ENCODE results near the gene PDE1A.
"Not testable (repeated sequence)": the region's sequence is repeated elsewhere in the genome, so short reads cannot be mapped to it uniquely, and the experiment has no call there.

Gene PDE1A

DNA sequence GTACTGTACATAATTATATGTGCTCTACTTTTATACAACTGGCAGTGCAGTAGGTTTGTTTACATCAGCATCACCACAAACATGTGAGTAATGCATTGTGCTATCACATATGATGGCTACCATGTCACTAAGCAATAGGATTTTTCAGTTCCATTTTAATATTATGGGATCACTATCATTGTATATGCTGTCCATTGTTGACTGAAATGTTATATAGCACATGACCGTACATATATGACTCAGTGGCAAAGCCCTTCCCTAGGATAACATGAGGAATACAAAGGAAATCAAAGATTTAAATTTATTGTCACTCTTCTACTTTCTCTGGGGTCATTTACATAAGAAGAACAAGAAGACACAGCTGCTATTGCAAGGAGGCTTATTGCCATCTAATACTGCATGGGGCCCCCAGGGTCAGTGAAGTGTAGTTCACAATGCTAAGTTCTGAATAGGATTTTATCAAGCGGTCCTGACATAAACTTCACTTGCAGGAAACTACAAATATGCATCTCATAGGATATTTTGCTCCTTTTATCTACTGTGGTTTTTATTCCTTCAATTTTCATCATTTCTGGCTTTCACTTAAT is 21.8 kb downstream of the PDE1A start:
- DNase-seq, result no peak

DNA sequence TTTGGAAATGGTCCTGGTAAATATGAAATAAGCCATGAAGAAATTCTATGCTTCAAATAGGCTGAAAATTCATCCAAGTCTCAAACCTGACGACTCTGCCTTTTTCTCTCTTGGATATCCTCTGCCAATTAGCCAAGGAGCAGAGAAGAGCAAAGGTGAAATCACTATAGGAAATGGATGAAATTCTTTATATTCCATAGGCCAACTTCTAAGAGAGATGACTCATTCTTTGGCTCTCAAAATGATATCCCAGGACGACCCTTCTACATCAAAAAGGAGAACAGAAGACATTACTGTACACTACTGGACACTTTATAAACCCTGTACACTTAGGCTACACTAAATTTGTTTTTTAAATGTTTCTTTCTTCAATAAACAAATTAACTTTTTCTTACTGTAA is 22.7 kb downstream of the PDE1A start:
- no peak for DNase-seq

- no peak for DNase-seq
Measured at GRCh38 chr2:182393270-182393760, 33.5 kb downstream of the PDE1A start.

GRCh38 chr2:182391443-182391842 is 35.4 kb downstream of the PDE1A start:
- DNase-seq, result no peak

DNA sequence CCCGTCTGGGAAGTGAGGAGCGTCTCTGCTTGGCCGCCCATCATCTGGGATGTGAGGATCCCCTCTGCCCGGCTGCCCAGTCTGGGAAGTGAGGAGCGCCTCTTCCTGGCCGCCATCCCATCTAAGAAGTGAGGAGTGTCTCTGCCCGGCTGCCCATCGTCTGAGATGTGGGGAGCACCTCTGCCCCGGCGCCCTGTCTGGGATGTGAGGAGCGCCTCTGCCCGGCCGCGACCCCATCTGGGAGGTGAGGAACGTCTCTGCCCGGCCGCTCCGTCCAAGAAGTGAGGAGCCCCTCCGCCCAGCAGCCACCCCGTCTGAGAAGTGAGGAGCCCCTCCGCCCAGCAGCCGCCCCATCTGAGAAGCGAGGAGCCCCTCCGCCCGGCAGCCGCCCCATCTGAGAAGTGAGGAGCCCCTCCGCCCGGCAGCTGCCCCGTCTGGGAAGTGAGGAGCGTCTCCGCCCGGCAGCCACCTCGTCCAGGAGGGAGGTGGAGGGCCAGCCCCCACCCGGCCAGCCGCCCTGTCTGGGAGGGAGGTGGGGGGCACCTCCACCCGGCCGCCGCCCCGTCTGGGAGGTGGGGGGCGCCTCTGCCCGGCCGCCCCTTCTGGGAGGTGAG is 40.5 kb downstream of the PDE1A start:
- DNase-seq, result not testable (repeated sequence)

DNA sequence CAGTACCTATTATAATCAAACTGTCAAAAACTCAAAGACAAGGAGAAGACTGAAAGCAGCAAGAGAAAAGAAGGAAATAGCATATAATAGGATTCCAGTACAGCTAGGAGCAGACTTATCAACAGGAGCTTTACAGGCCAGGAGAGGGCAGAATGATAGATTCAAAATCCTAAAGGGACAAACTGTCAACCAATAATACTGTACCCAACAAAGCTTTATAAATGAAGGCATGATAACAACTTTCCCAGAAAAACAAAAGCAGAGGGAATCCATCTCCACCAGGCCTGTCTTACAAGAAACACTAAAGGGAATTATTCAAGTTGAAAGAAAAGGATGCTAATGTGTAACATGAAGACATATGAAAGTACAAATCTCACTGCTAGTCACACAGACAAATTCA is 42.0 kb downstream of the PDE1A start:
- DNase-seq, result no peak

DNA sequence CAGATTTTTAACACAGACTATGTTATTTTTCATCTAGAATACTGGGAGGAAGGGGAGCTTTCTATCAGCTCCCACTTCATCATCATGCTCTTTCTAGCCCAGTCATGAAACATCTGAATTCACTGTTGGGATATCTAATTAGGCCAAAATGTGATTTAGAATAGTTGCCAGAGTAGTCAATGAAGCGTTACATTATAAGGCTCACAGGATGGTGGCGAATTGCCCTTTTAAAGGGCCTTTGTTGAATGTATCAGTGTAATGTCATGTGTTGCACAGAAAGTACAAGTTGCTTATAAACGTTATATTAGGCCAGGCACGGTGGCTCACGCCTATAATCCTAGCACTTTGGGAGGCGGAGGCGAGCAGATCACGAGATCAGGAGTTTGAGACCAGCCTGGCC is 45.6 kb downstream of the PDE1A start:
- DNase-seq, result no peak

DNA sequence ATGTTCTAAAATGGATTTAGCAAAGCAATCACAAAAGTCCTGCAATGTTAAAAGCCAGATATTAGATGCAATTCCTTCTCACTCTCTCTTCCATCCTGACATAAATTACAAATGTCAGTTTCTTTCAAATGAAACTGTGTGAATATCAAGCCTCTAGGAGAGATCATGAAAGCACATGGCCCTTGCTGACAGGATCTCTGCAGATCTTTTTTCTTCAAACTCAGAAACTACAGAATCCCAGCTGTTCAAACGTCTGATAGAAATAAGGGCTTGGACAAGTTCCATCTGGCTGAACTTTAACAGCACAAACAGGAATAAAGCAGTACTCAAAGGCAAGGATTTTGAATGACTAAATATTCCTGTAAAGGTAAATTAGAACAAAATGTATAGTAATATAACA is 47.6 kb downstream of the PDE1A start:
- peak in 1 of 2 experiments; percentile 18 for DNase-seq

GRCh38 chr2:182378759-182379158 is 48.1 kb downstream of the PDE1A start:
- no peak for DNase-seq

DNA sequence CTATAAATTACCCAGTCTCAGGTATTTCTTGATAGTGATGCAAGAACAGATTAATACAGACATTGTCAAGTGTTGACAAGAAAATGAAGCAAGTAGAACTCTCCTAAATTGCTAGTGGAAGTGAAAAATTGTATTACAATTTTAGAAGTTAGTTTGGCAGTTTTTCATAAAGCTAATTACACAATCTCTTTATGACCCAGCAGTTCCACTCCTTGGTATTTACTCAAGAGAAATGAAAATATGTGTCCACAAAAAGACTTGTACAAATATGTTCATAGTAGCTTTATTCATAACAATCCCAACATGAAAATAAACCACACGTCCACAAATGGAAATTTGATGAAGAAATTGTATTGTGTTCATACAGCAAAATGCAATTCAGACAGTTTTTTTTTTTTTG is 49.4 kb downstream of the PDE1A start:
- no peak for DNase-seq

- DNase-seq, result no peak
Measured at GRCh38 chr2:182375862-182376261, 51.0 kb downstream of the PDE1A start.

DNA sequence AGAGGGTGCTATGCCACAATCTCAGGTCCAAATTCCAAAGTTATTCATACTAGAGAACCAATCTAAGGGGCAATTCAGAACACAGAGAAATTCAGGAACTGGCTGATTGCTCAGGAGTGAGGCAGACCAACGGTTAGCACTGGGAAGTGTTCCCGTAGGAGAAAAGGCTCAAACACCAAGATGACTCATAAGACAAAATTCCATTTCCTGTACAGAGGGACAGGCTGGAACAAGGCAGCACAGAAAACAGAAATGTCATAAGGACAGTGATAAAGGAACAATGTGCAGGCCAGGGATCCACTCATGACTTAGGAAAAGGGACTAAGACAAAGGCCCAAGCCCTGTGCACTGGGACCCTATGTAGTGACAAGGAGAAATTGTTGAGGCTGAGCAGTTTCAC is 54.2 kb downstream of the PDE1A start:
- no peak for DNase-seq

- no peak for DNase-seq
Measured at GRCh38 chr2:182368996-182369395, 57.8 kb downstream of the PDE1A start.

- DNase-seq, result no peak
Measured at GRCh38 chr2:182368446-182368845, 58.4 kb downstream of the PDE1A start.

- DNase-seq, result no peak
Measured at GRCh38 chr2:182367401-182367800, 59.4 kb downstream of the PDE1A start.

DNA sequence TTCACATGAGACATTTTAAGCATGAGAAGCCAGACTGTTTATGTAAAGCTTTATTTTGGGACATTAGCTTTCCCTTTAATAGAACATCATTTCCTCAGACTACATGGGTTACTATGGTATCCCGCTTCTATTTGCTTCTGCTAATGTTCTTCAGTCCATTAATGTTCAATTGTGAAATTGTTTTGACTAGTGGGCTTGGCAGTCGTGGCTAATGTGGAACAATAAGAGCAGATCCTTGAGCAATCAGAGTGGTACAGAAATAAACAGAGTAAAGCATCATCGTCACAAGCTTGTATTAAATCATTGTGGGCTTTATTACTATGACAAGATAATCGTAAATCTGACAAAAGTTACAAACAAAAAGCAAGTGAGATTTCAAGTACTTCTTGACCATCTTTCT is 60.2 kb downstream of the PDE1A start:
- peak; percentile 14 to 26 for DNase-seq

GRCh38 chr2:182365855-182366254 is 61.0 kb downstream of the PDE1A start:
- DNase-seq, result no peak

GRCh38 chr2:182361477-182361876 is 65.4 kb downstream of the PDE1A start:
- DNase-seq, result no peak

- no peak for DNase-seq
Measured at GRCh38 chr2:182360663-182361260, 66.1 kb downstream of the PDE1A start.

DNA sequence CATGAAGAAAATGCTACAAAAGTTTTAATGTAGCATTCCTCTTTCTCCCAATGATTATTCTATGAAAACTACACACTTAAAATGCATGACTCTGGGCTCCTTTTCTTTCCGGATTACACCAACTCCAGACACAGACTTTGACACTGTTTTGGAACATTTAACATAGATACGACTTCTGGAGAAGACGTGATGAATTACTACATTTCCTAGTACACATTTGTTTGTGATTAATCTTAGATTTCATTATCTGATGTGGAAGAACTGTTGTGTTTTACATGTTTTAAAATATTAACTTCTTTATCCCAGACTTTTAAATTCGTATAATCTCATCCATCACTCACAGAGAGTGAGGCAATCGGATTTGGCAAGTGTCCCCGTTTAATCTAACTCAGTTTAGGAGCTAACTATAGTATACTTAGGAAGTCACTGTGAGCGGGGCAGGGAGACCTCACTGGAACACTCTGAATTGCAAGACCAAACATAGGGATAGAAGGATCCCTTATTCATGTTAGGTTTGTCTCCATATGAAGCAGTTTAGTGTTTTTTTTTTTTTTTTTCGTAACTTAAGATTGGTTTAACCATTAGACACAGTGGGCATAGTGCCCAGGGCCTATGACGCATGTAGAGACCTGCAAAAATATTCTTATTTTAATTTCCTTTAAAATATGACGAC is 66.7 kb downstream of the PDE1A start:
- DNase-seq, result no peak

GRCh38 chr2:182359027-182359989 is 67.5 kb downstream of the PDE1A start:
- DNase-seq, result no peak

GRCh38 chr2:182358601-182359000 is 68.2 kb downstream of the PDE1A start:
- no peak for DNase-seq

DNA sequence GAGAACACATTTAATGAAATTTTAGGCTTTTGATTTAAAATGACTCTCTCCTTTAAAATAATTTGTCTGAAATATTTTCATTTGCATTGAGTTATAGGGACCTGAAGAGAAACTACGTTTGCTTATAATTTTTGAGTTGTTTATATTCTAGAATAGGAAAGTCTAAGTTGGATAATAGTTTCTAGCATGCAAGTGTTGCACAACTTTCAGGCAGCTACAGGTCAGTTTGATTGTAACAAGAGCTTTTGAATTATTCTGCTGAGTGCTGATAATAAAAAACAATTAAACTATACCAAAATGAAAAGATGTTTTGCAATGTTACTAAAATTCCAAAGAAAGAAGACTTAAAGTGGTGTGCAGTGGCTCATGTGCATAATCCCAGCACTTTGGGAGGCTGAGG is 71.0 kb downstream of the PDE1A start:
- no peak for DNase-seq

Data from SHP77 (cell line).